ENCODE data around the gene KRTAP9-9.
"Not testable (repeated sequence)": the region's sequence is repeated elsewhere in the genome, so short reads cannot be mapped to it uniquely, and the experiment has no call there.

DNA sequence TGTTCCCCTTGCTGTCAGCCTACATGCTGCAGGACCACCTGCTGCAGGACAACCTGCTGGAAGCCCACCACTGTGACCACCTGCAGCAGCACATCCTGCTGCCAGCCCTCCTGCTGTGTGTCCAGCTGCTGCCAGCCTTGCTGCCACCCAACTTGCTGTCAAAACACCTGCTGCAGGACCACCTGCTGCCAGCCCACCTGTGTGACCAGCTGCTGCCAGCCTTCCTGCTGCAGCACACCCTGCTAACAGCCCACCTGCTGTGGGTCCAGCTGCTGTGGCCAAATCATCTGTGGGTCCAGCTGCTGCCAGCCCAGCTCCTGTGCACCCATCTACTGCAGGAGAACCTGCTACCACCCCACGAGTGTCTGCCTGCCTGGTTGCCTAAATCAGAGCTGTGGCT is 16.1 kb downstream of the KRTAP9-9 start:
- not testable (repeated sequence) for TF ChIP-seq EP300, POLR2A (IDR thresholded peaks at IDR 0.05)
- TF ChIP-seq, protein P1, sequence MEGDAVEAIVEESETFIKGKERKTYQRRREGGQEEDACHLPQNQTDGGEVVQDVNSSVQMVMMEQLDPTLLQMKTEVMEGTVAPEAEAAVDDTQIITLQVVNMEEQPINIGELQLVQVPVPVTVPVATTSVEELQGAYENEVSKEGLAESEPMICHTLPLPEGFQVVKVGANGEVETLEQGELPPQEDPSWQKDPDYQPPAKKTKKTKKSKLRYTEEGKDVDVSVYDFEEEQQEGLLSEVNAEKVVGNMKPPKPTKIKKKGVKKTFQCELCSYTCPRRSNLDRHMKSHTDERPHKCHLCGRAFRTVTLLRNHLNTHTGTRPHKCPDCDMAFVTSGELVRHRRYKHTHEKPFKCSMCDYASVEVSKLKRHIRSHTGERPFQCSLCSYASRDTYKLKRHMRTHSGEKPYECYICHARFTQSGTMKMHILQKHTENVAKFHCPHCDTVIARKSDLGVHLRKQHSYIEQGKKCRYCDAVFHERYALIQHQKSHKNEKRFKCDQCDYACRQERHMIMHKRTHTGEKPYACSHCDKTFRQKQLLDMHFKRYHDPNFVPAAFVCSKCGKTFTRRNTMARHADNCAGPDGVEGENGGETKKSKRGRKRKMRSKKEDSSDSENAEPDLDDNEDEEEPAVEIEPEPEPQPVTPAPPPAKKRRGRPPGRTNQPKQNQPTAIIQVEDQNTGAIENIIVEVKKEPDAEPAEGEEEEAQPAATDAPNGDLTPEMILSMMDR (IDR thresholded peaks at IDR 0.05): not testable (repeated sequence)

Data from tibial nerve (tissue), 4 donors.